Measurements from ENCODE around the gene MTMR2. TPM values are rescaled to one million over a fixed set of nuclear protein-coding genes. Genes with fewer than 3 reads are reported as not detected.

Gene MTMR2
- total RNA-seq, 1 donor from 2014 or later, result 68.9 TPM

GRCh38 chr11:95884802-95885201, 39.1 kb downstream of the MTMR2 start:
- no peak overlapping the region for H2AFZ ChIP-seq (replicated peaks)
- no peaks in the 10 kb centered on the region for H3K27me3 Mint-ChIP-seq (ENCODE audit: insufficient read depth, low read depth)
- H3K27me3 ChIP-seq, result no peaks in the 10 kb centered on the region
- H3K9me3 ChIP-seq (ENCODE audit: low read depth), result no peaks in the 10 kb centered on the region
- H3K36me3 ChIP-seq, result peaks cover 9% of the 10 kb centered on the region
- H4K20me1 ChIP-seq (ENCODE audit: low read depth), result no peaks in the 10 kb centered on the region
- H3K4me1 ChIP-seq, result no peaks in the 10 kb centered on the region
- H3K4me3 Mint-ChIP-seq, result no peak overlapping the region
- no peaks in the 10 kb centered on the region for H3F3A ChIP-seq (ENCODE audit: low read depth)
- no peak overlapping the region for H3K4me3 ChIP-seq
- no peak overlapping the region for H3K9ac ChIP-seq
- H3K4me1 Mint-ChIP-seq, result no peaks in the 10 kb centered on the region
- DNase-seq (ENCODE audit: low spot score), result no peak
- no peak overlapping the region for H3K27ac Mint-ChIP-seq
- no peak overlapping the region for H3K4me2 ChIP-seq
- no peak overlapping the region for H3K27ac ChIP-seq
- H3K9me3 Mint-ChIP-seq, result no peaks in the 10 kb centered on the region
- no peak for TF ChIP-seq CTCF (IDR thresholded peaks at IDR 0.05)
- no peak for TF ChIP-seq EZH2phosphoT487 (IDR thresholded peaks at IDR 0.05)
- no peak for TF ChIP-seq EZH2 (IDR thresholded peaks at IDR 0.05)
- peaks cover 33% of the 10 kb centered on the region for H3K36me3 Mint-ChIP-seq
- H3K79me2 ChIP-seq (ENCODE audit: low read depth), result peaks cover 13% of the 10 kb centered on the region

GRCh38 chr11:95884376-95884775, 39.5 kb downstream of the MTMR2 start:
- H3K36me3 Mint-ChIP-seq, result peaks cover 35% of the 10 kb centered on the region

GRCh38 chr11:95883381-95883780, 40.5 kb downstream of the MTMR2 start:
- Mint-ChIP-seq H3K27me3 (ENCODE audit: insufficient read depth, low read depth) (no peaks in the 10 kb centered on the region), H3K9me3 (no peaks in the 10 kb centered on the region), H3K27ac (no peak overlapping the region), H3K4me1 (no peaks in the 10 kb centered on the region), H3K36me3 (peaks cover 35% of the 10 kb centered on the region), H3K4me3 (no peak overlapping the region)
- Histone ChIP-seq H3K36me3 (peaks cover 9% of the 10 kb centered on the region), H3K9ac (no peak overlapping the region), H3K9me3 (ENCODE audit: low read depth) (no peaks in the 10 kb centered on the region), H3K4me1 (no peaks in the 10 kb centered on the region), H3K4me3 (no peak overlapping the region), H4K20me1 (ENCODE audit: low read depth) (no peaks in the 10 kb centered on the region), H3K79me2 (ENCODE audit: low read depth) (peaks cover 2% of the 10 kb centered on the region), H3K4me2 (no peak overlapping the region), H3K27ac (no peak overlapping the region), H2AFZ (replicated peaks) (no peak overlapping the region), H3K27me3 (no peaks in the 10 kb centered on the region), H3F3A (ENCODE audit: low read depth) (no peaks in the 10 kb centered on the region)
- TF ChIP-seq EZH2 (IDR thresholded peaks at IDR 0.05) (no peak), CTCF (IDR thresholded peaks at IDR 0.05) (no peak), EZH2phosphoT487 (IDR thresholded peaks at IDR 0.05) (no peak)
- DNase-seq (ENCODE audit: low spot score), result no peak

More at GRCh38 chr11:95884376-95884775, 39.5 kb downstream of the MTMR2 start:
- Mint-ChIP-seq H3K9me3 (no peaks in the 10 kb centered on the region), H3K4me1 (no peaks in the 10 kb centered on the region), H3K27ac (no peak overlapping the region), H3K27me3 (ENCODE audit: insufficient read depth, low read depth) (no peaks in the 10 kb centered on the region), H3K4me3 (no peak overlapping the region)
- Histone ChIP-seq H3K4me2 (no peak overlapping the region), H3K9me3 (ENCODE audit: low read depth) (no peaks in the 10 kb centered on the region), H3K36me3 (peaks cover 9% of the 10 kb centered on the region), H3K79me2 (ENCODE audit: low read depth) (peaks cover 9% of the 10 kb centered on the region), H3K27me3 (no peaks in the 10 kb centered on the region), H3K4me3 (no peak overlapping the region), H3F3A (ENCODE audit: low read depth) (no peaks in the 10 kb centered on the region), H4K20me1 (ENCODE audit: low read depth) (no peaks in the 10 kb centered on the region), H2AFZ (replicated peaks) (no peak overlapping the region), H3K4me1 (no peaks in the 10 kb centered on the region), H3K9ac (no peak overlapping the region), H3K27ac (no peak overlapping the region)
- DNase-seq (ENCODE audit: low spot score), result no peak
- TF ChIP-seq EZH2 (IDR thresholded peaks at IDR 0.05) (no peak), EZH2phosphoT487 (IDR thresholded peaks at IDR 0.05) (no peak), CTCF (IDR thresholded peaks at IDR 0.05) (no peak)

Data from neural progenitor cell (in vitro differentiated cells).